A673 (cell line): ENCODE measurements around the gene RERE. TPM values are rescaled to one million over a fixed set of nuclear protein-coding genes. Genes with fewer than 3 reads are reported as not detected.

ENCODE experiments used
- BruUV-seq: library from RNA; stranded (reverse); fragments of 400-500 nt; replicated peaks from 2 replicates; lab custom pipeline; 2021; lab: Mats Ljungman, UMichigan
- CTCF ChIA-PET: fragments of 300-600 bp; sonication (Branson Sonifier 250); formaldehyde crosslinking; loops from one replicate; lab custom pipeline; 2022; ENCODE audit warnings: antibody characterized with exemption; lab: Charles Lee
- POLR2A ChIA-PET: fragments of 300-600 bp; sonication (Branson Sonifier 250); formaldehyde crosslinking; loops from one replicate; lab custom pipeline; 2022; ENCODE audit warnings: antibody characterized with exemption; ENCODE audit not compliant: low non-redundant PET; lab: Charles Lee
- DNase-seq: peaks from one replicate; pipeline ENCODE4 v3.0.0-alpha.2; 2015; ENCODE audit warnings: low spot score
- H3K27ac ChIP-seq: fragments of 200-600 bp; sonication (generic); 2 replicates; pipeline ENCODE4 v1.5.1; 2016; ENCODE audit warnings: mixed run types, low read depth, mild to moderate bottlenecking, mixed read lengths, antibody characterized with exemption, low read length; ENCODE audit not compliant: poor library complexity, severe bottlenecking
- H3K27me3 ChIP-seq: fragments of 200-600 bp; sonication (generic); replicated peaks from 2 replicates; pipeline ENCODE4 v1.6.1; 2017; ENCODE audit warnings: mixed run types, low read depth, mild to moderate bottlenecking, mixed read lengths, antibody characterized with exemption, low read length; ENCODE audit not compliant: insufficient read depth, poor library complexity
- H3K36me3 ChIP-seq: fragments of 200-600 bp; sonication (generic); 2 replicates; pipeline ENCODE4 v1.6.1; 2016; ENCODE audit warnings: mixed run types, mild to moderate bottlenecking, mixed read lengths, antibody characterized with exemption, low read length; ENCODE audit not compliant: insufficient read depth, poor library complexity, severe bottlenecking
- H3K4me1 ChIP-seq: fragments of 200-600 bp; sonication (generic); 2 replicates; pipeline ENCODE4 v1.6.1; 2017; ENCODE audit warnings: mixed run types, mild to moderate bottlenecking, mixed read lengths, antibody characterized with exemption, low read length; ENCODE audit not compliant: insufficient read depth, poor library complexity, severe bottlenecking
- H3K4me3 ChIP-seq: fragments of 200-600 bp; sonication (generic); 2 replicates; pipeline ENCODE4 v1.5.1; 2016; ENCODE audit warnings: low read depth, mixed run types, mild to moderate bottlenecking, mixed read lengths, low read length; ENCODE audit not compliant: poor library complexity, severe bottlenecking
- H3K9me3 ChIP-seq: fragments of 200-600 bp; sonication (generic); 2 replicates; pipeline ENCODE4 v1.6.1; 2016; ENCODE audit warnings: mixed run types, low read depth, mild to moderate bottlenecking, mixed read lengths, antibody characterized with exemption, low read length; ENCODE audit not compliant: poor library complexity, severe bottlenecking
- EZH2 ChIP-seq: fragments of 200-600 bp; sonication (generic); IDR thresholded peaks from 2 replicates; pipeline ENCODE4 v1.6.1; 2017; ENCODE audit warnings: borderline replicate concordance, low read depth, mild to moderate bottlenecking, mixed read lengths, antibody characterized with exemption, low read length; ENCODE audit not compliant: poor library complexity, severe bottlenecking
- intact Hi-C: fragments of 100-400 bp; cut with micrococcal nuclease; formaldehyde crosslinking; loops from one replicate; pipeline ENCODE4 v1.10.0; 2022; ENCODE audit not compliant: unreplicated experiment
- total RNA-seq: library from RNA; stranded (reverse); gene quantifications from 2 replicates; pipeline ENCODE4 v1.2.3, GENCODE V29; 2021
- TF ChIP-seq, protein P1 (sequence below): fragments of 300-800, 200-600 bp; sonication (generic); conservative IDR thresholded peaks from 2 replicates; pipeline ENCODE4 v1.5.1; 2017; ENCODE audit warnings: low read depth, mild to moderate bottlenecking, antibody characterized with exemption, low read length, moderate library complexity, mixed read lengths

RERE gene
- total RNA-seq, 1 experiment from 2014 or later = 188 TPM

DNA sequence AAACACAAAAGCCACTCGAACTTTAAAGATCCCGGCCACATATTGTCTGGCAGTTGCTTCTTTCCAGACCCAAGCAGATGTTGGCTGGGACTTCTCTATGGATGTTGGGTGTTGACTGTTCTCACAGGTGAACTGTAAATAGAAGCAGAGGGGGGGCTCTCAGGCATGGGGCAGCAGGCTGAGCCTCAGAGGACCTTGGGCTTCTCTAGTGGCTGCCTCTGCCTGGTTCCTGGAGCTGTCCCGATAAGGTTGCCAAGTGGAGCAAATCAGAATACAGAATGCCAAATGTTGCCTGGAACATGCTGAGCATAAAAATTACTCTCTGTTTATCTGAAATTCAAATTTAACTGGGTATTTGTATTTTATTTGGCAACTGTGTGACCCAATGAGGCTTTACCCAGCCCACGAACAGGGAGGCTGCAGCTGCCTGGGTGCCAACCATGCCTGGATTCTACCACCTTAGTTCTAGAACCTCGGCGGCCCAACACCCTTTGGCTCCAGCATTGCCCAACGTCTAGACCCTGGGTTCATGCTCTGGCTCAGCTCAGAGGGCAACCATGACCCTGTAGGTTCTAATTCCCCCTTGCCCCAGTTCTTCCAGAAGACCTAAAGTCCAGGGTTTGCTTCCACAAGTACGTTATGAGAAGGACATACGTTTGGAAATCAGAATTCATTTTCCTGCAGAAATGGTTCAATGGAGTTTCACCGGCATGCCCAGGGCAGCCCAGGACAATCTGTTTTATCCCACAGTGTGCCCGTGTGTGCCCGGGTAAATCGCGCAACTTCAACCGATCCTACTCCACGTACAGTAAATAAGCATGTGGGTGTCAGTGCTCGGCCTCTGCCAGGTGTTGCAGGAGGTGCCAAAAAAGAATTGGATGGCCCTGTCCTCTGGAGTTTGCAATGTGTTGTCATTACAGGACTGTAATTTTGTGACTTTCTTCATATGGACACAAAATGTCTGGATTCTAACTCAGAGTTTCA is 504.9 kb downstream of the RERE start:
- ChIA-PET CTCF (no interaction called here), POLR2A (no interaction called here)
- intact Hi-C loops = no loop called here
- TF ChIP-seq, protein P1, sequence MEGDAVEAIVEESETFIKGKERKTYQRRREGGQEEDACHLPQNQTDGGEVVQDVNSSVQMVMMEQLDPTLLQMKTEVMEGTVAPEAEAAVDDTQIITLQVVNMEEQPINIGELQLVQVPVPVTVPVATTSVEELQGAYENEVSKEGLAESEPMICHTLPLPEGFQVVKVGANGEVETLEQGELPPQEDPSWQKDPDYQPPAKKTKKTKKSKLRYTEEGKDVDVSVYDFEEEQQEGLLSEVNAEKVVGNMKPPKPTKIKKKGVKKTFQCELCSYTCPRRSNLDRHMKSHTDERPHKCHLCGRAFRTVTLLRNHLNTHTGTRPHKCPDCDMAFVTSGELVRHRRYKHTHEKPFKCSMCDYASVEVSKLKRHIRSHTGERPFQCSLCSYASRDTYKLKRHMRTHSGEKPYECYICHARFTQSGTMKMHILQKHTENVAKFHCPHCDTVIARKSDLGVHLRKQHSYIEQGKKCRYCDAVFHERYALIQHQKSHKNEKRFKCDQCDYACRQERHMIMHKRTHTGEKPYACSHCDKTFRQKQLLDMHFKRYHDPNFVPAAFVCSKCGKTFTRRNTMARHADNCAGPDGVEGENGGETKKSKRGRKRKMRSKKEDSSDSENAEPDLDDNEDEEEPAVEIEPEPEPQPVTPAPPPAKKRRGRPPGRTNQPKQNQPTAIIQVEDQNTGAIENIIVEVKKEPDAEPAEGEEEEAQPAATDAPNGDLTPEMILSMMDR = no peak
- TF ChIP-seq EZH2 = no peak
- BruUV-seq = no TSS peak
- H3K4me3 ChIP-seq = no peak overlapping the region
- no peaks in the 10 kb centered on the region for H3K36me3 ChIP-seq
- no peaks in the 10 kb centered on the region for H3K9me3 ChIP-seq
- H3K27me3 ChIP-seq = no peaks in the 10 kb centered on the region
- no peaks in the 10 kb centered on the region for H3K4me1 ChIP-seq
- no peak for DNase-seq
- H3K27ac ChIP-seq = no peak overlapping the region

DNA sequence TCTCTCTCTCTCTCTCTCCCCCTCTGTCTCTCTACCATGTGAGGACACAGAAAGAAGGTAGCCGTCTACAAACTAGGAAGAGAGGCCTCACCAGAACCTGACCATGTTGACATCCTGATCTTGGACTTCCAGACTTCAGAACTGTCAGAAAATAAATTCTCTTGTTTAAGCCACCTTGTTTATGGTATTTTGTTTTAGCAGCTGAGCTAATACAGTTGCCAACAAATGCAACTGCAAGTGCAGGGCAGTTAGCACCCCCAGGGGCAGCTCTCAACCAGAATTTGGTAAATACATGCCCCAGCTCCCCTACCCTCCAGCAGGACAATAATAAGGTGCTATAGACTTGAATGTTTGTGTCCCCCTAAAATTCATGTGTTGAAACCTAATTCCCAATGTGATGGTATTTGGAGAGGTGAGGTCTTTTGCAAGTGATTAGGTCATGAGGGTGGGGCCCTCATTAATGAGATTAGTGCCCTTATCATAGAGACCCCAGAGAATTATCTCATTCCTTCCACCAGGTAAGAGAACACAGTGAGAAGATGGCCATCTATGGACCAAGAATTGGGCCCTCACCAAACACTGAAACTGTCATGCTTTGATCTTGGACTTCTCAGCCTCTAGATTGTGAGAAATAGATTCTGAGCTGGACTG is 506.2 kb downstream of the RERE start:
- intact Hi-C loops = no loop called here
- BruUV-seq = no TSS peak

DNA sequence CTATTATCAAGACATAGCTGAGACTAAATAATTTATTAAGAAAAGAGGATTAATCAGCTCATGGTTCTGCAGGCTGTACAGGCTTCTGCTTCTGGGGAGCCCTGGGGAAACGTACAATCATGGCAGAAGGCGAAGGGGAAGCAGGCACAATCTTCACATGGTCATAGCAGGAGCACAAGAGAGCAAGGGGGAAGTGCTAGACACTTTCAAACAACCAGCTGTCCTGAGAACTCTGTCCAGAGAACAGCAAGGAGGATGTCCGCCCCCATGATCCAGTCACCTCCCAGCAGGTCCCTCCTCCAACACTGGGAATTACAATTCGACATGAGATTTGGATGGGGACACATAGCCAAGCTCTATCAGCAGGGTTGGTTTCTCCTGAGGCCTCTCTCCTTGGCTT is 509.8 kb downstream of the RERE start:
- H3K36me3 ChIP-seq = no peaks in the 10 kb centered on the region
- H3K9me3 ChIP-seq = no peaks in the 10 kb centered on the region
- H3K27me3 ChIP-seq = no peaks in the 10 kb centered on the region
- H3K4me3 ChIP-seq = no peak overlapping the region
- ChIA-PET POLR2A (no interaction called here), CTCF (interaction anchor here (0.6 to 1.7 kb wide), 2 partner anchors 44 to 293 kb away, joined by 3 read pairs; no protein-coding TSS in a partner anchor)
- BruUV-seq = no TSS peak
- no peak for TF ChIP-seq EZH2
- TF ChIP-seq, protein P1 = no peak
- no peak overlapping the region for H3K27ac ChIP-seq
- no peaks in the 10 kb centered on the region for H3K4me1 ChIP-seq
- intact Hi-C loops = no loop called here
- no peak for DNase-seq

More for the DNA sequence above, 506.2 kb downstream of the RERE start:
- TF ChIP-seq EZH2 = no peak
- TF ChIP-seq, protein P1 = no peak
- Histone ChIP-seq H3K4me3 (no peak overlapping the region), H3K27me3 (no peaks in the 10 kb centered on the region), H3K27ac (no peak overlapping the region), H3K9me3 (no peaks in the 10 kb centered on the region), H3K4me1 (no peaks in the 10 kb centered on the region), H3K36me3 (no peaks in the 10 kb centered on the region)
- POLR2A ChIA-PET = no interaction called here
- DNase-seq = no peak
- CTCF ChIA-PET = interaction anchor here (0.6 kb wide), 1 partner anchor 32 kb away, joined by 6 read pairs; no protein-coding TSS in a partner anchor
